HepG2 (cell line): ENCODE measurements around the gene GPR15LG. TPM values are rescaled to one million over a fixed set of nuclear protein-coding genes. Genes with fewer than 3 reads are reported as not detected.

Experiments
- ATAC-seq: fragments of 200-7000 bp; cut with Tn5 transposase; 3 replicates; pipeline ENCODE4 v1.9.1; 2020; ENCODE audit warnings: mild to moderate bottlenecking, moderate library complexity
- BruUV-seq: library from RNA; stranded (reverse); fragments of 400-500 nt; replicated peaks from 2 replicates; lab custom pipeline; 2021; lab: Mats Ljungman, UMichigan
- CTCF ChIA-PET: fragments of 300-600 bp; formaldehyde crosslinking; extraction: SDS; loops from one replicate; lab custom pipeline; 2021; ENCODE audit warnings: low total read pairs, inconsistent platforms, low intra/inter-chr PET ratio; lab: Yijun Ruan, JAX
- POLR2A ChIA-PET: fragments of 350-600 bp; sonication (Branson Sonifier 250); formaldehyde crosslinking; loops from one replicate; lab custom pipeline; 2020; ENCODE audit warnings: antibody characterized with exemption, inconsistent platforms; lab: Yijun Ruan, JAX
- DNase-seq: peaks from one replicate; pipeline ENCODE4 v3.0.0-alpha.2; 2015; ENCODE audit warnings: low spot score
- FAIRE-seq: peaks from 3 replicates; lab custom pipeline; 2011; peaks lifted over from hg19 to GRCh38; lab: Jason Lieb, UNC
- H2AFZ ChIP-seq: one replicate; pipeline ENCODE4 v1.6.1; 2011; ENCODE audit warnings: low read length, inconsistent platforms
- H3K27ac ChIP-seq: fragments of 300-600 bp; 3 replicates; pipeline ENCODE4 v1.8.0; 2011; ENCODE audit warnings: mixed run types, mild to moderate bottlenecking, mixed read lengths, low read length, inconsistent platforms; ENCODE audit not compliant: insufficient read depth; ENCODE audit errors: extremely low read length
- H3K27me3 ChIP-seq, 2 experiments: fragments of 200-600 bp in 1 of 2; 2 replicates in 1 of 2; 3 replicates in 1 of 2; pipeline versions ENCODE4 v1.6.0 to v1.8.0; 2011; ENCODE audit warnings: low read length in 2 of 2, mild to moderate bottlenecking in 2 of 2, moderate library complexity in 2 of 2, inconsistent platforms in 1 of 2; ENCODE audit not compliant: insufficient read depth in 2 of 2, control insufficient read depth in 1 of 2
- H3K36me3 ChIP-seq, 2 experiments: fragments of 200-600 bp in 1 of 2; replicated peaks in 1 of 2; 2 replicates in 1 of 2; 3 replicates in 1 of 2; pipeline versions ENCODE4 v1.5.1 to v1.8.0; 2011; ENCODE audit warnings: low read length in 2 of 2, inconsistent platforms in 1 of 2; ENCODE audit not compliant: insufficient read depth in 2 of 2, control insufficient read depth in 1 of 2
- H3K4me1 ChIP-seq: 2 replicates; pipeline ENCODE4 v1.5.1; 2012; ENCODE audit warnings: low read length, inconsistent platforms; ENCODE audit not compliant: insufficient read depth
- H3K4me2 ChIP-seq: 2 replicates; pipeline ENCODE4 v1.6.0; 2011; ENCODE audit warnings: low read depth, low read length, inconsistent platforms
- H3K4me3 ChIP-seq, 3 experiments: fragments of 200-600 bp in 1 of 3; sonication (generic), shearing (Covaris generic) in 1 of 3; replicated peaks in 1 of 3; 2 replicates each; pipeline ENCODE4 v1.5.1; 2011 to 2016; ENCODE audit warnings: low read length in 3 of 3, inconsistent platforms in 2 of 3, low read depth in 2 of 3, mild to moderate bottlenecking in 2 of 3, control low read depth in 1 of 3, mixed read lengths in 1 of 3; ENCODE audit not compliant: insufficient read depth in 1 of 3
- H3K79me2 ChIP-seq: one replicate; pipeline ENCODE4 v1.6.1; 2011; ENCODE audit warnings: low read length, inconsistent platforms; ENCODE audit not compliant: insufficient read depth
- H3K9ac ChIP-seq: 2 replicates; pipeline ENCODE4 v1.6.0; 2011; ENCODE audit warnings: mild to moderate bottlenecking, low read depth, low read length, inconsistent platforms; ENCODE audit not compliant: insufficient read depth
- H3K9me3 ChIP-seq: 2 replicates; pipeline ENCODE4 v1.5.1; 2012; ENCODE audit warnings: mild to moderate bottlenecking, low read length
- H4K20me1 ChIP-seq: 2 replicates; pipeline ENCODE4 v1.6.0; 2011; ENCODE audit warnings: inconsistent platforms, mild to moderate bottlenecking, low read length, moderate library complexity; ENCODE audit not compliant: insufficient read depth
- ERF ChIP-seq: IDR thresholded peaks from 2 replicates; pipeline ENCODE4 v1.6.1; 2018; ENCODE audit warnings: missing biosample characterization, missing genetic modification reagents
- GATAD1 ChIP-seq: IDR thresholded peaks from 2 replicates; pipeline ENCODE4 v1.6.1; 2016; ENCODE audit warnings: missing genetic modification reagents, missing compliant biosample characterization
- HNF4G ChIP-seq, 2 experiments: sonication (generic) in 1 of 2; formaldehyde crosslinking in 1 of 2; IDR thresholded peaks; 2 replicates each; pipeline versions ENCODE4 v1.4.0 to v1.6.1; 2011 to 2020; ENCODE audit warnings: borderline replicate concordance in 2 of 2, low read depth in 2 of 2, mild to moderate bottlenecking in 2 of 2, low read length in 1 of 2, missing genetic modification reagents in 1 of 2, moderate library complexity in 1 of 2
- MED13 ChIP-seq: sonication (generic); formaldehyde crosslinking; IDR thresholded peaks from 2 replicates; pipeline ENCODE4 v1.5.0; 2020; ENCODE audit warnings: missing genetic modification reagents
- MED8 ChIP-seq: sonication (generic); formaldehyde crosslinking; IDR thresholded peaks from 2 replicates; pipeline ENCODE4 v1.8.1; 2023; ENCODE audit warnings: mild to moderate bottlenecking, missing genetic modification reagents; ENCODE audit not compliant: insufficient replicate concordance
- MLLT10 ChIP-seq: sonication (generic); formaldehyde crosslinking; IDR thresholded peaks from 2 replicates; pipeline ENCODE4 v1.4.0; 2020; ENCODE audit warnings: missing genetic modification reagents
- NR3C1 ChIP-seq: sonication (generic); formaldehyde crosslinking; IDR thresholded peaks from 2 replicates; pipeline ENCODE4 v1.4.0; 2020; ENCODE audit warnings: missing genetic modification reagents
- RCOR2 ChIP-seq: IDR thresholded peaks from 2 replicates; pipeline ENCODE4 v1.6.1; 2016; ENCODE audit warnings: missing biosample characterization, missing genetic modification reagents
- SIX4 ChIP-seq: sonication (generic); formaldehyde crosslinking; IDR thresholded peaks from 2 replicates; pipeline ENCODE4 v1.4.0; 2020; ENCODE audit warnings: missing genetic modification reagents
- TBX3 ChIP-seq: fragments of 450-650 bp; IDR thresholded peaks from 2 replicates; pipeline ENCODE4 v1.6.1; 2017; ENCODE audit warnings: antibody characterized with exemption, mild to moderate bottlenecking, inconsistent platforms, borderline replicate concordance
- ZBTB38 ChIP-seq: sonication (generic); formaldehyde crosslinking; IDR thresholded peaks from 2 replicates; pipeline ENCODE4 v1.5.1; 2020; ENCODE audit warnings: mild to moderate bottlenecking, missing genetic modification reagents
- ZNF543 ChIP-seq: sonication (generic); formaldehyde crosslinking; IDR thresholded peaks from 2 replicates; pipeline ENCODE4 v1.4.0; 2020; ENCODE audit warnings: mild to moderate bottlenecking, missing genetic modification reagents
- WGBS: methylation state at CpG from one replicate; pipeline ENCODE4 v1.1.6; 2017; ENCODE audit warnings: low lambda C conversion rate; 5-methylcytosine and 5-hydroxymethylcytosine counted together
- in situ Hi-C: cut with HindIII; loops from 2 replicates; pipeline ENCODE4 v1.10.0; 2017; ENCODE audit warnings: low pct_unique_long_range_greater_than_20kb; ENCODE audit not compliant: extremely low pct_ligation_motif_present
- intact Hi-C: fragments of 100-400 bp; cut with micrococcal nuclease; formaldehyde crosslinking; loops from one replicate; pipeline ENCODE4 v1.10.0; 2022; ENCODE audit not compliant: unreplicated experiment
- polyA plus RNA-seq, 8 experiments: library from polyadenylated mRNA; depleted of rRNA in 3 of 8; stranded (reverse) in 7 of 8; unstranded in 1 of 8; fragments of >200 nt; fragmentation: Illumina TruSeq in 4 of 8; extraction: Trizol in 4 of 8; gene quantifications; 2 replicates each; pipeline versions ENCODE4 v1.2.1 to v1.2.3, GENCODE V29; 2011 to 2016; ENCODE audit warnings: low read depth in 4 of 8, missing spikeins in 1 of 8, mixed read lengths in 1 of 8; ENCODE audit not compliant: insufficient read depth in 1 of 8
- total RNA-seq, 5 experiments: library from RNA; depleted of rRNA; stranded (reverse); fragments of >200 nt; fragmentation: Illumina TruSeq; extraction: Trizol; gene quantifications; 2 replicates each; pipeline ENCODE4 v1.2.3, GENCODE V29; 2016; ENCODE audit warnings: low read depth in 1 of 5
- TF ChIP-seq, protein P1 (sequence below), 2 experiments: fragments of 450-650 bp in 1 of 2; sonication (generic) in 1 of 2; formaldehyde crosslinking; IDR thresholded peaks; 2 replicates each; pipeline versions ENCODE4 v1.5.0 to v1.8.0; 2020 to 2022; ENCODE audit warnings: mild to moderate bottlenecking in 1 of 2, missing genetic modification reagents in 1 of 2
- TF ChIP-seq, protein P2 (sequence below): sonication (generic); formaldehyde crosslinking; IDR thresholded peaks from 2 replicates; pipeline ENCODE4 v1.4.0; 2020; ENCODE audit warnings: mild to moderate bottlenecking, missing genetic modification reagents
- TF ChIP-seq, protein P3 (sequence below): sonication (generic); formaldehyde crosslinking; IDR thresholded peaks from 2 replicates; pipeline ENCODE4 v1.8.0; 2022; ENCODE audit warnings: mild to moderate bottlenecking, missing genetic modification reagents
- TF ChIP-seq, protein P4 (sequence below): sonication (generic); formaldehyde crosslinking; IDR thresholded peaks from 2 replicates; pipeline ENCODE4 v1.4.0; 2020; ENCODE audit warnings: missing genetic modification reagents

Gene GPR15LG
- total and polyA plus RNA-seq, 2 of the 13 experiments (the other 11 are each of a cell fraction or from before 2014, with no cell fraction given), result not detected

DNA sequence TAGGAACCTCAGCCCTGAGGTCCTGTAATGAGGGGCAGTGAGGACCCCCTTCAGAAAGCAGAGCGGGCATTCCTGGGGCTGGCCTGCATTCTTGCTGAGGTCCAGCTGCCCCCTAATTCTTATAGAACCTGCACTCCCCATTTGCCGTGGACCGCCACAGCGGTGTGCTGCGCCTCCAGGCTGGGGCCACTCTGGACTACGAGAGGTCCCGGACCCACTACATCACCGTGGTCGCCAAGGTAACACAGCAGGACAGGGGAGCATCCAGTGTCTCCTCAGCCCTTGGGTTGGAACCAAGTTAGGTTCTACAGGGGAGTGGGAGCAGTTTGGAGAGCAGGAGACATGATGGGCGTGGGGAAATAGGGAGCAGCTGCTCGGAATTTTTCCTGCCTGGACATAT, 28.1 kb downstream of the GPR15LG start:
- no peak for DNase-seq
- H3K4me2 ChIP-seq, result no peak overlapping the region
- H3K4me3 ChIP-seq, result no peak overlapping the region
- H2AFZ ChIP-seq, result no peak overlapping the region
- ATAC-seq, result no peak
- CTCF ChIA-PET, result no interaction called here
- intact Hi-C loops, result no loop called here
- no peak overlapping the region for H3K27ac ChIP-seq
- H3K79me2 ChIP-seq, result no peaks in the 10 kb centered on the region
- H3K9me3 ChIP-seq, result no peaks in the 10 kb centered on the region
- H3K27me3 ChIP-seq, result peaks cover 4 to 27% of the 10 kb centered on the region in 2 experiments; a peak in 3 of 5 replicates
- no peaks in the 10 kb centered on the region for H3K4me1 ChIP-seq
- no peak overlapping the region for H3K9ac ChIP-seq
- in situ Hi-C loops, result no loop called here
- POLR2A ChIA-PET, result no interaction called here
- 35% methylated on average over 11 of the region's 11 CpGs for WGBS
- no TSS peak for BruUV-seq
- H3K36me3 ChIP-seq, result no peaks in the 10 kb centered on the region
- H4K20me1 ChIP-seq, result no peaks in the 10 kb centered on the region
- TF ChIP-seq, protein P1, sequence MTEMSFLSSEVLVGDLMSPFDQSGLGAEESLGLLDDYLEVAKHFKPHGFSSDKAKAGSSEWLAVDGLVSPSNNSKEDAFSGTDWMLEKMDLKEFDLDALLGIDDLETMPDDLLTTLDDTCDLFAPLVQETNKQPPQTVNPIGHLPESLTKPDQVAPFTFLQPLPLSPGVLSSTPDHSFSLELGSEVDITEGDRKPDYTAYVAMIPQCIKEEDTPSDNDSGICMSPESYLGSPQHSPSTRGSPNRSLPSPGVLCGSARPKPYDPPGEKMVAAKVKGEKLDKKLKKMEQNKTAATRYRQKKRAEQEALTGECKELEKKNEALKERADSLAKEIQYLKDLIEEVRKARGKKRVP (CRISPR knock-in tag; IDR thresholded peaks at IDR 0.05), result no peak
- TF ChIP-seq MLLT10 (no peak), MED8 (CRISPR knock-in tag) (no peak), NR3C1 (CRISPR knock-in tag) (no peak), SIX4 (CRISPR knock-in tag) (no peak), TBX3 (no peak), GATAD1 (CRISPR knock-in tag) (no peak), ERF (CRISPR knock-in tag) (no peak), ZNF543 (no peak), HNF4G (IDR thresholded peaks at IDR 0.05; ENCODE audit: borderline replicate concordance, low read depth, low read length) (no peak), HNF4G (CRISPR knock-in tag; IDR thresholded peaks at IDR 0.05; ENCODE audit: borderline replicate concordance, low read depth) (no peak), RCOR2 (CRISPR knock-in tag) (no peak), MED13 (CRISPR knock-in tag) (no peak), ZBTB38 (CRISPR knock-in tag) (no peak)
- TF ChIP-seq, protein P2, sequence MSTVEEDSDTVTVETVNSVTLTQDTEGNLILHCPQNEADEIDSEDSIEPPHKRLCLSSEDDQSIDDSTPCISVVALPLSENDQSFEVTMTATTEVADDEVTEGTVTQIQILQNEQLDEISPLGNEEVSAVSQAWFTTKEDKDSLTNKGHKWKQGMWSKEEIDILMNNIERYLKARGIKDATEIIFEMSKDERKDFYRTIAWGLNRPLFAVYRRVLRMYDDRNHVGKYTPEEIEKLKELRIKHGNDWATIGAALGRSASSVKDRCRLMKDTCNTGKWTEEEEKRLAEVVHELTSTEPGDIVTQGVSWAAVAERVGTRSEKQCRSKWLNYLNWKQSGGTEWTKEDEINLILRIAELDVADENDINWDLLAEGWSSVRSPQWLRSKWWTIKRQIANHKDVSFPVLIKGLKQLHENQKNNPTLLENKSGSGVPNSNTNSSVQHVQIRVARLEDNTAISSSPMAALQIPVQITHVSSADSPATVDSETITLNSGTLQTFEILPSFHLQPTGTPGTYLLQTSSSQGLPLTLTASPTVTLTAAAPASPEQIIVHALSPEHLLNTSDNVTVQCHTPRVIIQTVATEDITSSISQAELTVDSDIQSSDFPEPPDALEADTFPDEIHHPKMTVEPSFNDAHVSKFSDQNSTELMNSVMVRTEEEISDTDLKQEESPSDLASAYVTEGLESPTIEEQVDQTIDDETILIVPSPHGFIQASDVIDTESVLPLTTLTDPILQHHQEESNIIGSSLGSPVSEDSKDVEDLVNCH, result no peak
- TF ChIP-seq, protein P3, sequence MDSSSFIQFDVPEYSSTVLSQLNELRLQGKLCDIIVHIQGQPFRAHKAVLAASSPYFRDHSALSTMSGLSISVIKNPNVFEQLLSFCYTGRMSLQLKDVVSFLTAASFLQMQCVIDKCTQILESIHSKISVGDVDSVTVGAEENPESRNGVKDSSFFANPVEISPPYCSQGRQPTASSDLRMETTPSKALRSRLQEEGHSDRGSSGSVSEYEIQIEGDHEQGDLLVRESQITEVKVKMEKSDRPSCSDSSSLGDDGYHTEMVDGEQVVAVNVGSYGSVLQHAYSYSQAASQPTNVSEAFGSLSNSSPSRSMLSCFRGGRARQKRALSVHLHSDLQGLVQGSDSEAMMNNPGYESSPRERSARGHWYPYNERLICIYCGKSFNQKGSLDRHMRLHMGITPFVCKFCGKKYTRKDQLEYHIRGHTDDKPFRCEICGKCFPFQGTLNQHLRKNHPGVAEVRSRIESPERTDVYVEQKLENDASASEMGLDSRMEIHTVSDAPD, result no peak
- TF ChIP-seq, protein P4, sequence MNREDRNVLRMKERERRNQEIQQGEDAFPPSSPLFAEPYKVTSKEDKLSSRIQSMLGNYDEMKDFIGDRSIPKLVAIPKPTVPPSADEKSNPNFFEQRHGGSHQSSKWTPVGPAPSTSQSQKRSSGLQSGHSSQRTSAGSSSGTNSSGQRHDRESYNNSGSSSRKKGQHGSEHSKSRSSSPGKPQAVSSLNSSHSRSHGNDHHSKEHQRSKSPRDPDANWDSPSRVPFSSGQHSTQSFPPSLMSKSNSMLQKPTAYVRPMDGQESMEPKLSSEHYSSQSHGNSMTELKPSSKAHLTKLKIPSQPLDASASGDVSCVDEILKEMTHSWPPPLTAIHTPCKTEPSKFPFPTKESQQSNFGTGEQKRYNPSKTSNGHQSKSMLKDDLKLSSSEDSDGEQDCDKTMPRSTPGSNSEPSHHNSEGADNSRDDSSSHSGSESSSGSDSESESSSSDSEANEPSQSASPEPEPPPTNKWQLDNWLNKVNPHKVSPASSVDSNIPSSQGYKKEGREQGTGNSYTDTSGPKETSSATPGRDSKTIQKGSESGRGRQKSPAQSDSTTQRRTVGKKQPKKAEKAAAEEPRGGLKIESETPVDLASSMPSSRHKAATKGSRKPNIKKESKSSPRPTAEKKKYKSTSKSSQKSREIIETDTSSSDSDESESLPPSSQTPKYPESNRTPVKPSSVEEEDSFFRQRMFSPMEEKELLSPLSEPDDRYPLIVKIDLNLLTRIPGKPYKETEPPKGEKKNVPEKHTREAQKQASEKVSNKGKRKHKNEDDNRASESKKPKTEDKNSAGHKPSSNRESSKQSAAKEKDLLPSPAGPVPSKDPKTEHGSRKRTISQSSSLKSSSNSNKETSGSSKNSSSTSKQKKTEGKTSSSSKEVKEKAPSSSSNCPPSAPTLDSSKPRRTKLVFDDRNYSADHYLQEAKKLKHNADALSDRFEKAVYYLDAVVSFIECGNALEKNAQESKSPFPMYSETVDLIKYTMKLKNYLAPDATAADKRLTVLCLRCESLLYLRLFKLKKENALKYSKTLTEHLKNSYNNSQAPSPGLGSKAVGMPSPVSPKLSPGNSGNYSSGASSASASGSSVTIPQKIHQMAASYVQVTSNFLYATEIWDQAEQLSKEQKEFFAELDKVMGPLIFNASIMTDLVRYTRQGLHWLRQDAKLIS, result no peak
- FAIRE-seq, result no peak
